EL (cell line): Measurements from ENCODE around the gene ERCC3.

Source experiments
- DNase-seq: peaks from one replicate; pipeline ENCODE4 v3.0.0-alpha.2; 2016

Gene ERCC3

DNA sequence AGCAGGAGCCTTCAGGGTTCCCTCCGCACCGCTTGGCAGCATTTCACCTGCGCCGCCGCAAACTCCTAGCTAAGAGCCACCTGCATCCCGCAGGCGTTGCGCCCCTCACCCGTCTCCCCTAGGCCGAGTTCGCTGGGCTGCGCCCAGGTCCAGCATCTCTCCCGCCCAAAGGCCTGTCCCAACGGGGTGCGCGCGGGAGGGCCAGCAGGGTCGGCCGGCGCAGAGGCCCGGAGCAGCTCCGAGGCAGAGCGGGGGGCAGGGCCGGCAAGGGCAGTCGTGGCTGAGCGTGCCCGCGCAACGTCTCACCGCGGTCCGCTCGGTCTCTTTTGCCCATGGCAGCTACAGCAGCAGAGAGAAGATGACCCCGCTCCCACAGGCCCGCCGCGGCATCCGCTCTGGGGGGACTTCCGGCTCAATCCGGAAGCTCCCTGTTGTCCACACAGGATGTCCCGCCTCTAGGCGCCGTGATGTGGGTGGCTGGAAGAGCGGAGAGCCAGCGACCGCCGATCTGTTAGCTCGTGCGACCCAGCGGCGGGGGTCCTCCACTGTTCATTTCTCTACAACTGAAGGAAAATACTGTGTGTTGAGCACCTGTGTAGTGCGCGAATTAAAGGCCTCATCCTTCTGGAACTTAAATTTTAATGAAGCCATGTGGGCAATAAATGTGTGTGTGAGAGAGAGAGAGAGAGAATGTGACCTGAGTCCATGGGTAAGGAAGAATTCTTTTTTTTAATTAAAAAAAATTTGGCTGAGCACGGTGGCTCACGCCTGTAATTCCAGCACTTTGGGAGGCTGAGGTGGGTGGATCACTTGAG, at the start of gene ERCC3:
TSS of gene ERCC3 (minus strand) at position 397 of the 815 bp plus-strand sequence. CDS start at position 334, 63 bp downstream.
- peak; percentile 86 for DNase-seq

DNA sequence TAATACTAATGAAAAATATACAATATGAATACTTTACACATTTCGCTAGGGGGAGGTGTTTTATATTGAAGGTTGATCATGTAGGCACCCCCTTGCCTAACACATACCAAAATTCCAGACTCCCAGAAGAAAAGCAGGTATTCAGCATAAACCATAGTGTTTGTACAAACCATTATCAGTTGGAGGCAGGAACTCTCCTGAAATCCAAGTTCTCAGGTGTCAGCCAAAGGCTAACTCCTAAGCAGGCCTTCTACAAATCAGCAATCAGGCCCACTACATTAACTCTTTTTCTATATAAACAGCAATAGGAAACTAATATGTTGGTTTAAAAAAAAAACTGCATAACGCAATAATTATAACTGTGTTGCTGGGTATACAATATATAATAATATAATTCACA, 49.3 kb upstream of the ERCC3 start:
- DNase-seq: no peak

DNA sequence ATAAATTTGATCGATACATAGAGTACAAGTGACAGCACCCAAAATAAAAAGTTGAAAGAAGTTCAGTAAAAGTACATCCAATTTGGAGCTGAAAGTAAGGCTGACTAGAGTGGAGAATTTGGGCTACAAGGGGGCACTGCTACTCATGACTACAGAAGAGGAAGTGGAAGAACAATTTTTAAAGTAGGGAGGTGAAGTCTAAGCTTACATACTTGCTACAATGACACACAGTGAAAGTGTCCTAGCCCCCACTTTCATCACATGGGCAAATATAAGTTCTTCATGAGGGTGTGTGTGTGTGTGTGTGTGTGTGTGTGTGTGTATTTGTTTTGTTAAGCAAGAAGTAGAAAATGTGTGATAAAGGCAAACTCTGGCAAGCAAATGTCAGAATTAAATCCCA, 48.2 kb upstream of the ERCC3 start:
- DNase-seq: no peak

- no peak for DNase-seq
Observed at GRCh38 chr2:127332335-127332734, 38.4 kb upstream of the ERCC3 start.

DNA sequence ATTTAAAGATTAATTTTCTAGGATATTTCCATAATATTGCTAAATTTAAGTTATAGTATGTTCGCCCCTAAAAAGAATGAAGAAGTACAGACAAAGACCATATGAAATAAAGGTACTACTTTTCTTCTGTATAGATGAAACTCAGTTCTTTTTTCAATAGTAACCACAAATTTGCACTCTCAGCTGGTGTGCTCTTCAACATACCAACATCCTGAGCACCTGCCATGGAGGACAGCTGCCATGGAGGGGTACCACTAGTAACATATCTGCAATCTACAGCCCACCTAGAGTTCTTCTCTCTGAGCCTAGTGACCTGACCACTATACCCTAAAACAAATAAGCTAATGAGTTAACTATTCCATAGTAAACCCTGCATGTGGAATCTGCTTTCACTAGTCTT, 36.8 kb upstream of the ERCC3 start:
- no peak for DNase-seq

GRCh38 chr2:127326289-127326945, 32.5 kb upstream of the ERCC3 start:
- peak; percentile 5 for DNase-seq

- peak; percentile 50 for DNase-seq
Observed at GRCh38 chr2:127324635-127325034, 30.7 kb upstream of the ERCC3 start.

DNA sequence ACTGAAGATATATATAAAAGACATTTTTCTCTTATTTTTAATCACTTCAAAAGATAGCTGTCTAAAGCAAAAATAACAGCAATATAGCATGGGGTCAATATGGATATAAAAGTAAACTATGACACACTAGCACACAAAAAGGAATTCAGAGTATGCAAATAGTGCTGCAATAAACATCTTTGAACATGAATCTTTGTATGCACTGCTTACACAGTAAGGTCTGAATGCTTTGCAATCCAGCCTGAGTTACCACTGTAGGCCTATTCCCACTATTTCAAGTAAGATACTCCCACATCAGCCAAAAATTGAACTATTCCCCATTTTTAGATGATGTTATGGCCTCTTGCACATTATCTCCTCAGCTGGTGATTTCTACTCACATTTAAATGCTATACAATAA, 27.4 kb upstream of the ERCC3 start:
- DNase-seq: peak; percentile 28

DNA sequence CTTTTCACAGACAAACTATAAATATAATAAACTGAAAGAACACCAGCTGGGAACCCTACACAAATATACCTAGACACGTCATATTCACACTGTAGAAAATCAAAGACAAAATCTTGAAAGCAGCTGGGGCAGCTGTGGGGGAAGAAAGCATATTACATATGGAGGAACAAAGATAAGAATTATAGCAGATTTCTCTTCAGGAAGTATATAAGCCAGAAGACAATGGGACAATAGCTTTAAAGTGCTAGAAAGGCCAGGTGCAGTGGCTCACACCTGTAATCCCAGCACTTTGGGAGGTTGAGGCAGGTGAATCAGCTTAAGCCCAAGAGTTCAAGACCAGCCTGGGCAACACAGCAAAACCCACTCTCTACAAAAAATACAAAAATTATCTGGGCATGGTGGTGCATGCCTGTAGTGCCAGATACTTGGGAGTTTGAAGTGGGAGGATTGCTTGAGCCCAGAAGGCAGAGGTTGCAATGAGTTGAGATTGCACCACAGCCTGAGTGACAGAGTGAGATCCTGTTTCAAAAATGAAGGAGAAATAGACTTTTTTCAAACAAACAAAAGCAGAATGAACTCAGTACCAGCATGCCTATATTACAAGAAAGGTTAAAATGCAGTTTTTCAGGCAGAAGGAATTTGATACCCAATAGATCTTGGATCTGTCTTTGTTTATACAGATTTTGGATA, 26.8 kb upstream of the ERCC3 start:
- no peak for DNase-seq

GRCh38 chr2:127320067-127320466, 26.1 kb upstream of the ERCC3 start:
- no peak for DNase-seq

GRCh38 chr2:127314193-127314988, 20.4 kb upstream of the ERCC3 start:
- no peak for DNase-seq

GRCh38 chr2:127313406-127313805, 19.5 kb upstream of the ERCC3 start:
- DNase-seq: no peak

DNA sequence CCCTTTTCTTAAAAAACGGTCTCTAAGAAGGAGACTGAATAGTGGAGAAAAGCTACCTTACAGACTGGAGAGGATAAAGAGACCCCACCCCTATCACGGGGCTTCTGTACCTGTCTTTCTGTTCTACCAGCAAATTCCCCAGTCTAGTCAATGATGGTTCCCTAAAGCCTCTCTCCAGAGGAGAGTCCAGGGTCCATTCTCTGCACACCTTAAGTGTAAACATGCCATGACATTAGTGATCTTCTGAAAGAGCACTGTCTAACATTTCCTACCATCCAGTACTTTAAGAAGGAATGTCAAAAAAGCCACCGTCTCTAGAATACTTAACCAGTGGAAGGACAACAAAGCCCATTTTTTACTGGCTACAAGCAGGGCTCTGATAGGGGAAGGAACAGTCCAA, 17.0 kb upstream of the ERCC3 start:
- no peak for DNase-seq

- no peak for DNase-seq
Observed at GRCh38 chr2:127309468-127309867, 15.5 kb upstream of the ERCC3 start.

DNA sequence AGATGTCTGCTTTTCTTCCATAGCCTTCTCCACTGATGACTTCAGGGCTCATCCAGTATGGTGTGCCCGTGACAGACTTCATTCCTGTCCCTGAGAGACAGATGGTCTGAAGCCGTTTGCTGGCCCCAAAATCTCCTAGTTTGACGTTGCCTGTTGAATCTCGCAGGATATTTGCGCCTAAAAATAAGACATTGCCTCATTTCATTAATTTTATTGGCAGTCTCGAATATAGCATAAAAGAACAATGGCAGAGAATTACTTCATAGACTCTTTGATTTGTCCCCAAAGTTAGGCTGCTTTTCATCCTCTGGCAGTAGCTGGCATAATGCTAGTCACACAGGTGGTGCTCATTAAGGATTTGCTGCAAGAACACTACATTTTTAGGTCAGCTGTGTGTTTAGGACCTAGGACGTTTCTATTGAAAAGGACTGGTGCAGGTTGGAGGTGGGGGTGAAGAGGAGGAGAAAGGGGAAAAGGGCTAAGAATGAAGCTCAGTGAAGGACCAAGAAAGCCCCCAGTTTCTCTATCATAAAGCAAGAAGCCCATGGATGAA, 14.7 kb upstream of the ERCC3 start:
- no peak for DNase-seq

DNA sequence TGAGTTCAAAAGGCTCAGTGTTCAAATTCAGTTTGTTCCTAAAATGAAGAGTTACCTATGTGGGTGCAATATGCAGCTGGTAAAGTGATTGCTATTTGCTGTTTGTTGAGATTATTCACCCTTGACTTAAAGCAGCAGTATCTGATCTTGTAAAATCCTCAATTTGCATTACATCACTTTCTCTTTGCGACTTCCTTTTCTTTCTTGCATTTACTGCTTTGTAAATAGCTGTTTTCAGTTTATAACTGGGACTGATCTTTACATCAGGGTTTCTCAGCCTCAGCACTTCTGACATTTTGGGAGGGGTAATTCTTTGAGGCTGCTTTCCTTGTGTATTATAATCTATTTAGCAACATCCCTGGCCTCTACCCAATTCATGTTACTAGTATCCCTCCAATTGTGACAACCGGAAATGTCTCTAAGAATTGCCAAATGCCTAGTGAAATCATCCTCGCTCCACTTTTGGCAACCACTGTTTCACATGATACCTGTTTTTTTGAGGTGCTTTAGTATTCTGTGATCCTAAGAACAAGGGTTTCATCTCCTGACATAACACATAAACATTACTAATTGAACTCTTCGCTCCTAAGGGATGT, 12.1 kb upstream of the ERCC3 start:
- DNase-seq: no peak

- DNase-seq: no peak
Observed at GRCh38 chr2:127302168-127302567, 8.2 kb upstream of the ERCC3 start.

DNA sequence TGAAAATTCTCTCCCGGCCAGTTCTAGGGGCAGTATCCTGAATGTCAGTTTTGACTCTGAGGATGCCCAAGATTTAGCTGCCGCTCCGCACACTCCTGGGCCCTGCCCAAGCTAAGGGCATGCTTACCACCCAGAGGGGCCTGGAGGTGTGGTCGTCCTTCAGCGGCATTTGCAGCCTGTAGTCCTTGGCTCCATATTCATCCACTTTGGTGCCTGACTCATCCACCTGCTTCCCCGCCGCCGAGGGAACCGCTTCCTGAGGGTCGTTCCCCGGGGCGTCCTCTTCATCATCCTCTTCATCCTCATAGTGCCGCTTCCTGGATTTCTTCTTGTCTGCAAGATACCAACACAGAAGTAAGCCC, 577 bp downstream of the ERCC3 start:
- DNase-seq: peak; percentile 20

GRCh38 chr2:127288274-127288673, 5.7 kb downstream of the ERCC3 start:
- DNase-seq: no peak

GRCh38 chr2:127283275-127283674, 10.7 kb downstream of the ERCC3 start:
- DNase-seq: no peak

DNA sequence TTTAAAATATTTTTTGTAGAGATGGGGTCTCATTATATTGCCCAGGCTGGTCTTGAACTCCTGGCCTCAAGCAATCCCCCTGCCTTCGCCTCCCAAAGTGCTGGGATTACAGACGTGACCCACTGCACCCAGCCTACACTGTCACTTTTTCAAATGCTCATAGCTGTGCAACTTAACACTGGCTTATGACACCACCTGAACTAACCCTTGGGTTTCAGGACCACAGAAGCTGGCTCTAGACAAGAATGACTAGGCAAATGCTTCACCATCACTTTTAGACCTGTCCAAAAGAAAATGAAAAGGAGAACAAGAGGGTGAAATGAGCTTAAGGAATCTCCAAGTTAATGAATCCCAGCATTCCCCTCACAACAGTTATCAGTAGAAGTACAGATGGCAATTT, 13.3 kb downstream of the ERCC3 start:
- no peak for DNase-seq

GRCh38 chr2:127279781-127280180, 14.2 kb downstream of the ERCC3 start:
- no peak for DNase-seq
